ENCODE results near the gene SEPSECS. TPM values are rescaled to one million over a fixed set of nuclear protein-coding genes. Genes with fewer than 3 reads are reported as not detected.
A peak's percentile ranks its signal among the peaks of the same experiment; 100 is the strongest.

The SEPSECS gene
- total and polyA plus RNA-seq, 9 of the 15 experiments (the other 6 are each of a cell fraction or from before 2014, with no cell fraction given) = 3.9 to 17.2 (median 7.9) TPM

DNA sequence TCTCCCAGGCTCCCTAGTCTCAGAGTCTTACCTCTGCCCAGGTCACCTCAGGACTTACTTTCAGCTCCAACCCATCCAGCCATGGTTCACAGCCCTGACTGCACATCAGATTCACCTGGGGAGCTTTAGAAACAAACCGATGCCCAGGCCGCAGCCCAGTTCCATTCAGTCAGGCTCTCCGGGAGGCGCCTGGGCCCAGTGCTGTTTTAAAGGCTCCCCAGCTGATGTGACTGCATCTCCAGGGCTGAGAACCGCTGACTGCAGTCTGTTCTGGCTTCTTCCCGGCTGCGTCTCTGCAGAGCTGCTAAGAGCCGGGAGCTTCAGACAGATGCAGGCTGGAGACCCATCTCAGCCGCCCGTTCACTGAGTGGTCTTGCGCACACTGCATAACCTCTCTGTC lies 85.1 kb downstream of the SEPSECS start:
- Histone ChIP-seq H3K9me1 (ENCODE audit: control insufficient read depth, insufficient read depth, low read length) (no peaks in the 10 kb centered on the region), H3K27ac (ENCODE audit: extremely low read depth, low read depth, low read length) (no peak overlapping the region), H3K9me3 (replicated peaks; ENCODE audit: control insufficient read depth, insufficient read depth, low read depth, low read length) (no peaks in the 10 kb centered on the region), H3K36me3 (ENCODE audit: control insufficient read depth, insufficient read depth, low read length) (no peaks in the 10 kb centered on the region), H3K4me3 (no peak overlapping the region), H3K27me3 (ENCODE audit: control insufficient read depth in 2 of 2, insufficient read depth in 2 of 2, low read length in 2 of 2) (peaks cover 9 to 35% of the 10 kb centered on the region in 2 experiments), H3K4me2 (ENCODE audit: insufficient read depth, low read length) (no peak overlapping the region), H3K9ac (ENCODE audit: insufficient read depth in 1 of 2, low read depth in 2 of 2, low read length in 2 of 2) (no peak overlapping the region), H3K79me2 (ENCODE audit: control insufficient read depth, insufficient read depth, low read length) (no peaks in the 10 kb centered on the region), H4K20me1 (replicated peaks; ENCODE audit: control insufficient read depth, insufficient read depth, low read length) (no peaks in the 10 kb centered on the region), H3K4me1 (replicated peaks in 1 of 2; ENCODE audit: control insufficient read depth in 2 of 2, insufficient read depth in 2 of 2, low read length in 2 of 2) (no peaks in the 10 kb centered on the region), H2AFZ (ENCODE audit: low read depth, low read length) (no peak overlapping the region)
- WGBS (ENCODE audit: insufficient coverage, low coverage, missing lambda C conversion rate) = 7% methylated on average over 11 of the region's 11 CpGs
- ATAC-seq = peak; percentile 34; the same call in 2 of the 3 replicates
- ChIA-PET POLR2A (interaction anchor here (0.6 kb wide), 1 partner anchor 9 kb away, joined by 3 read pairs; no protein-coding TSS in a partner anchor), CTCF (ENCODE audit: low intra/inter-chr PET ratio) (no interaction called here)
- TF ChIP-seq TEAD1 (CRISPR knock-in tag; IDR thresholded peaks at IDR 0.05) (no peak), ZNF175 (CRISPR knock-in tag; IDR thresholded peaks at IDR 0.05; ENCODE audit: low read depth) (no peak), ZBTB7A (IDR thresholded peaks at IDR 0.05; ENCODE audit: borderline replicate concordance, control insufficient read depth, low read depth, low read length) (no peak), SLC30A9 (CRISPR knock-in tag; IDR thresholded peaks at IDR 0.05) (no peak), MAFK (IDR thresholded peaks at IDR 0.05; ENCODE audit: low read length) (no peak), RBFOX2 (IDR thresholded peaks at IDR 0.05; ENCODE audit: low read depth, low read length) (no peak), ZNF124 (CRISPR knock-in tag; IDR thresholded peaks at IDR 0.05) (no peak), ZBTB49 (CRISPR knock-in tag; IDR thresholded peaks at IDR 0.05; ENCODE audit: borderline replicate concordance) (no peak), HNRNPL (IDR thresholded peaks at IDR 0.05; ENCODE audit: low read depth, low read length) (no peak), ZNF263 (CRISPR knock-in tag; IDR thresholded peaks at IDR 0.05; ENCODE audit: borderline replicate concordance) (no peak)
- TF ChIP-seq, protein P1, sequence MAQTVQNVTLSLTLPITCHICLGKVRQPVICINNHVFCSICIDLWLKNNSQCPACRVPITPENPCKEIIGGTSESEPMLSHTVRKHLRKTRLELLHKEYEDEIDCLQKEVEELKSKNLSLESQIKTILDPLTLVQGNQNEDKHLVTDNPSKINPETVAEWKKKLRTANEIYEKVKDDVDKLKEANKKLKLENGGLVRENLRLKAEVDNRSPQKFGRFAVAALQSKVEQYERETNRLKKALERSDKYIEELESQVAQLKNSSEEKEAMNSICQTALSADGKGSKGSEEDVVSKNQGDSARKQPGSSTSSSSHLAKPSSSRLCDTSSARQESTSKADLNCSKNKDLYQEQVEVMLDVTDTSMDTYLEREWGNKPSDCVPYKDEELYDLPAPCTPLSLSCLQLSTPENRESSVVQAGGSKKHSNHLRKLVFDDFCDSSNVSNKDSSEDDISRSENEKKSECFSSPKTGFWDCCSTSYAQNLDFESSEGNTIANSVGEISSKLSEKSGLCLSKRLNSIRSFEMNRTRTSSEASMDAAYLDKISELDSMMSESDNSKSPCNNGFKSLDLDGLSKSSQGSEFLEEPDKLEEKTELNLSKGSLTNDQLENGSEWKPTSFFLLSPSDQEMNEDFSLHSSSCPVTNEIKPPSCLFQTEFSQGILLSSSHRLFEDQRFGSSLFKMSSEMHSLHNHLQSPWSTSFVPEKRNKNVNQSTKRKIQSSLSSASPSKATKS (CRISPR knock-in tag; IDR thresholded peaks at IDR 0.05) = no peak
- TF ChIP-seq, protein P2, sequence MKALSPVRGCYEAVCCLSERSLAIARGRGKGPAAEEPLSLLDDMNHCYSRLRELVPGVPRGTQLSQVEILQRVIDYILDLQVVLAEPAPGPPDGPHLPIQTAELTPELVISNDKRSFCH (CRISPR knock-in tag; IDR thresholded peaks at IDR 0.05) = no peak
- TF ChIP-seq, protein P2 (tag; IDR thresholded peaks at IDR 0.05) = no peak
- TF ChIP-seq, protein P3, sequence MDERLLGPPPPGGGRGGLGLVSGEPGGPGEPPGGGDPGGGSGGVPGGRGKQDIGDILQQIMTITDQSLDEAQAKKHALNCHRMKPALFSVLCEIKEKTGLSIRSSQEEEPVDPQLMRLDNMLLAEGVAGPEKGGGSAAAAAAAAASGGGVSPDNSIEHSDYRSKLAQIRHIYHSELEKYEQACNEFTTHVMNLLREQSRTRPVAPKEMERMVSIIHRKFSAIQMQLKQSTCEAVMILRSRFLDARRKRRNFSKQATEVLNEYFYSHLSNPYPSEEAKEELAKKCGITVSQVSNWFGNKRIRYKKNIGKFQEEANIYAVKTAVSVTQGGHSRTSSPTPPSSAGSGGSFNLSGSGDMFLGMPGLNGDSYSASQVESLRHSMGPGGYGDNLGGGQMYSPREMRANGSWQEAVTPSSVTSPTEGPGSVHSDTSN (CRISPR knock-in tag; IDR thresholded peaks at IDR 0.05; ENCODE audit: low read depth) = no peak
- TF ChIP-seq, protein P3 (tag; conservative IDR thresholded peaks at IDR 0.05; ENCODE audit: low read depth) = no peak
- DNase-seq (ENCODE audit: extremely low read depth in 1 of 4, low spot score in 3 of 4) = no peak
- intact Hi-C loops (cut with micrococcal nuclease) (no loop called here), in situ Hi-C loops (cut with MboI) (no loop called here)
- no peak for FAIRE-seq
- BruUV-seq (replicated peaks) = no TSS peak
